GM12873 (cell line): ENCODE data around the gene AP1B1.

ENCODE experiments used
- CTCF ChIP-seq: IDR thresholded peaks from 2 replicates; pipeline ENCODE4 v1.5.1; 2012; ENCODE audit warnings: low read depth, mild to moderate bottlenecking, moderate library complexity, low read length, control low read depth; ENCODE audit not compliant: insufficient read depth; ENCODE audit errors: missing control alignments

AP1B1 gene

DNA sequence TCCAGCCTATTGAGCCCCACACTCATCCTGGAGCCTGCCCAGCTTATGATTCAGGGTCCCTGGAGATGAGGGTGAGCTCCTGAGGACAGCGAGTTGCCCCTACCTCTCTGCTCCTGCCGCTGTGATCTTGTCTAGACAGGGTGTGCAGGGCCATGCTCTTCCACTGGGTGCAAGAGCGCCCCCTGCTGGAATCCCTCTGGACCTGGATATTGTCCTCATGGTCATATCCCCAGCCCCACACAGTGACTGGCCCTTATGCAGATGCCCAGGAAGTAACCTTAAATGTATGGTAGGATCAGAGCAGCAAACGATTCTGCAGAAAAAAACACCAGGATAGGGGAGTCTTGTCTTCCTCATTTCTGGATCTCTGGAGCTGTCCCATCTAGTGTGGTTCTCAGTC lies 24.4 kb upstream of the AP1B1 start:
- TF ChIP-seq CTCF = peak; percentile 58

GRCh38 chr22:29408940-29409339 lies 20.6 kb upstream of the AP1B1 start:
- no peak for TF ChIP-seq CTCF

DNA sequence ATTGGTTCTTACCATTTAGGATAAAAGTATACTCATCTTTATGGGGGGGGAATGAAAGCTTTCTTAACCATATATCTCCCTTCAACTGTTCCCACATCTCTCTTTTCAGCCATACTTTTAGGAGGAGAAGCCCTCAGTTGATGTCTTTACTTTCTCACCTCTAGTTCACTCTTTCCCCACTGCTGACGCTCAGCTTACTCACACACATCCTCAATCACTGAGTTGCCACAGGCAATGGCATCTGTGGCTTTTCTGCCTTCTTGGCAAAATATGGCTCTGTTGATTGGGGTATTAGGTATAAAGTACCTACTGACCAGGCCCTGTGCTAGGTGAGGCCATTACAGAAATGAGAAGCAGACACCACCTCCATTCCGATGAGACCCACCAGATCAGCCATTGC lies 12.2 kb upstream of the AP1B1 start:
- no peak for TF ChIP-seq CTCF

DNA sequence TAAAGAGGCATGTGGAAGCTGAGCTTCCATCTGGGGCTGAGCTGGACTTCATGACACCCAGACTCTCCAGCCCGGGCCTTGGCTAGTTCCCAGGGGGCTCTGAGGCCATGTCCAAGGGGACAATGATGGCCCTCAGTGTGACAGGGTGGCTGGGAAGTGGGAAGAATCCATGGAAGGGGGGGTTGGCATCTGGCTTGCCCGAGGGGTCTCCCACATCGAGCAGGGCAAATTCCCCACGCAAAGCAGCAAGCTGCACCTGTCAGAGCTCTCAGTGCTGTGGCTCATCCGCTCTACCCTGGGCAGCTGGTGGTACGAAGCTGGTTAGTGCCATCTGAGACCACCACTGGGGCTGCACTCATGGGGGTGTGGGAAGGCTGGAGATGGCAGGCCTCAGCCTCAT lies 9.4 kb upstream of the AP1B1 start:
- no peak for TF ChIP-seq CTCF

GRCh38 chr22:29396126-29396525 lies 7.8 kb upstream of the AP1B1 start:
- no peak for TF ChIP-seq CTCF

DNA sequence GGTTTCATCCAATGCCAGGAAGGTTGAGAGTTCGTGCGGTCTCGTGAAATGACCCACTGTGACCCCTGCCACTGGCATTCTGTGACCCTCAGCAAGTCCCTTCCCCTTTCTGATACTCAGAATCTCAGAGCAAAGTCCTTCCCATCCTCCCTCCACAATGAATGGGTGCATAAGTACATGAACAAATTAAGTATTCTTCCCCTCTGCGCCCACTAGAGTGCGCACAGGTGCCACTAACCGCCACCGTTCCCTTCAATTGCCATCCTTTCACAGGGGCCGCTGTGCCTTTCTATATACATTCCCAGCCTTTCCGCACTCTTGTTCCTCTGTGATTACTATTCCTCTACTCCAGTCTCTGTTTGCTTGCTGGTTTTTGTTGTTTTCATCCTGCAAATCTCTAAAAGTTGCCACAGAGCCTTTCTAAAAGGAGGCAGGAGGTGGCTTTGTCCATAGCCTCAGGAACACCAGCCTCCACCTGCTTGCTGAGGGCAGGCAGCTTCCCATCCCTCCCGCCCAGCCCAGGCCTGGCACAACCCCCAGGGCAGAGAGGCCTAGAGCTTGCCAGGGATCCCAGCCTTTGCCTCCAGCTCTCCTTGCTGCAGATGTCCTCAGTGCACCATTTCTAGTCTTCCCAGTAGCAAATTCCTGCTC lies 6.7 kb upstream of the AP1B1 start:
- peak; percentile 89 for TF ChIP-seq CTCF

DNA sequence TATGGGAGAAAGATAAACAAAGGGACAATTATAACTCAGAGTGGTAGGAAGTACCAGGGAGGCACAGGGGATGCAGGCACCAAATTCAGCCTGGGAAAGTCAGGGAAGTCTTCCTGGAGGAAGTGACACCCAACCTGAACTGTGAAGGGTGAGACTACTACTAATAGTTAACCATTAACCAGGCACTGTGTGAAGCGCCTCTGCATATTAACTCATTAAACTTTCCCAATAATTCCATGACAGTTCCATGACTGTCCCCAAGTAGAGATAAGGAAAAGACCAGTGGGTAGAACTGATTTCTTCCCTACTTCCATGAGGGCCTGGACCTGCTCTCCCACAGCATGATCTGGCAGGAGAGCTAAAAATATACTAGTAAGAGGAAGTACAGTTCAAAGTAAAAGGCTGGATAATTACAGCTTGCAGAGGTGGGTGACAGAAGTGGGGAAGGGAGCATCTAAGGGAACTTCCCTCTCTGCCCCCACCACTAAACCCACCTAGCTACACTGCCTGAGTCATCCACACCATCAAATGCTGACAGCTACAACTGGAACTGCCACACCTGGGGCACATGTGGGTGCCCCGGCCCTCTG lies 4.7 kb upstream of the AP1B1 start:
- TF ChIP-seq CTCF = no peak

DNA sequence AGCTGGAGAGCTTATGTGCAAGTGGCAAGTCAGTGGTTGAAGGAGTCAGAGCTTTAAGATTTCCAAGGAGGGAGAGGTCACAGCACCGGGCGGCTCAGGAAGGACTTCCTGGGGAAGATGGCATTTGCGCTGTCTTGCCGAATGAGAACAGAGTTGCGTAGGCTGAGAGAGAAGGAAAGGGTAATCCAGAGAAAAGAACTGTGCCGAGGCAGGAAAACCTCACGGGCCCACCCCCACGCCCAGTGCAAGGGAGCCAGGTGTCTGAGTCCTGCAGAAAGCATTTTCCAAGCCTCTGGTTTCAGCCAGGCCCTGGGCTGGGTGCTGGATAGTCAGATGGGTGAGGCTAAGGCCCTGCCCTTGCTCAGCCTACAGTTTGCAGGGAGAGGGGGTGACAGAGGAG lies 3.2 kb upstream of the AP1B1 start:
- no peak for TF ChIP-seq CTCF
